ENCODE measurements around the gene SH3PXD2B. TPM values are rescaled to one million over a fixed set of nuclear protein-coding genes. Genes with fewer than 3 reads are reported as not detected.

Gene SH3PXD2B
- total RNA-seq, 4 donors from 2014 or later = 13.7 to 27.1 (median 21.1) TPM

- H3K4me1 ChIP-seq = peaks cover 22 to 43% of the 10 kb centered on the region in 2 donors
- intact Hi-C loops (cut with DNase I) = no loop called here
- DNase-seq = no peak
- no peaks in the 10 kb centered on the region for H3K9me3 ChIP-seq
- no peaks in the 10 kb centered on the region for H3K27me3 ChIP-seq
- no peaks in the 10 kb centered on the region for H3K36me3 ChIP-seq
- no peak overlapping the region for H3K27ac ChIP-seq
- 94% methylated on average over 3 of the region's 3 CpGs for WGBS, 2 donors
- no peak overlapping the region for H3K4me3 ChIP-seq (replicated peaks in 1 of 3)
- TF ChIP-seq CTCF (IDR thresholded peaks at IDR 0.05) (no peak), POLR2A (IDR thresholded peaks at IDR 0.05) (no peak)
Observed at GRCh38 chr5:172433071-172433470, 21.3 kb downstream of the SH3PXD2B start.

- intact Hi-C loops (cut with DNase I) = no loop called here
- Histone ChIP-seq H3K4me3 (replicated peaks in 1 of 3) (no peak overlapping the region), H3K36me3 (no peaks in the 10 kb centered on the region), H3K27ac (peak overlapping the region; percentile 40 to 59 (median 48)), H3K27me3 (no peaks in the 10 kb centered on the region), H3K9me3 (no peaks in the 10 kb centered on the region), H3K4me1 (peaks cover 10 to 28% of the 10 kb centered on the region in 2 donors)
- no peak for TF ChIP-seq POLR2A (IDR thresholded peaks at IDR 0.05)
- no peak for TF ChIP-seq CTCF (IDR thresholded peaks at IDR 0.05)
- 40 to 78% methylated on average over 2 of the region's 2 CpGs for WGBS, 2 donors
- no peak for DNase-seq
Observed at GRCh38 chr5:172430354-172430753, 24.0 kb downstream of the SH3PXD2B start.

- no peaks in the 10 kb centered on the region for H3K36me3 ChIP-seq
- WGBS, 2 donors = 83 to 84% methylated on average over 8 of the region's 8 CpGs
- no peak for DNase-seq
- TF ChIP-seq POLR2A (IDR thresholded peaks at IDR 0.05) = no peak
- no peak for TF ChIP-seq CTCF (IDR thresholded peaks at IDR 0.05)
- no peaks in the 10 kb centered on the region for H3K27me3 ChIP-seq
- H3K4me3 ChIP-seq (replicated peaks in 1 of 3) = no peak overlapping the region
- H3K4me1 ChIP-seq = peaks cover 10 to 31% of the 10 kb centered on the region in 2 donors
- H3K9me3 ChIP-seq = no peaks in the 10 kb centered on the region
- peak overlapping the region; percentile 56 to 64 (median 59) for H3K27ac ChIP-seq
- intact Hi-C loops (cut with DNase I) = no loop called here
Observed at GRCh38 chr5:172429201-172429940, 25.0 kb downstream of the SH3PXD2B start.

GRCh38 chr5:172428224-172429166, 25.8 kb downstream of the SH3PXD2B start:
- H3K4me1 ChIP-seq = peaks cover 10 to 31% of the 10 kb centered on the region in 2 donors
- intact Hi-C loops (cut with DNase I) = no loop called here
- H3K9me3 ChIP-seq = no peaks in the 10 kb centered on the region
- 85 to 88% methylated on average over 12 of the region's 12 CpGs for WGBS, 2 donors
- no peak for DNase-seq
- TF ChIP-seq POLR2A (IDR thresholded peaks at IDR 0.05) = no peak
- H3K27ac ChIP-seq = peak overlapping the region; percentile 56 to 64 (median 59)
- no peak overlapping the region for H3K4me3 ChIP-seq (replicated peaks in 1 of 3)
- no peaks in the 10 kb centered on the region for H3K27me3 ChIP-seq
- H3K36me3 ChIP-seq = no peaks in the 10 kb centered on the region

GRCh38 chr5:172427202-172427601, 27.1 kb downstream of the SH3PXD2B start:
- no peak for TF ChIP-seq CTCF (IDR thresholded peaks at IDR 0.05)
- no peak for TF ChIP-seq POLR2A (IDR thresholded peaks at IDR 0.05)
- Histone ChIP-seq H3K36me3 (no peaks in the 10 kb centered on the region), H3K4me1 (peaks cover 10 to 31% of the 10 kb centered on the region in 2 donors), H3K27ac (no peak overlapping the region), H3K9me3 (no peaks in the 10 kb centered on the region), H3K4me3 (replicated peaks in 1 of 3) (no peak overlapping the region), H3K27me3 (no peaks in the 10 kb centered on the region)
- intact Hi-C loops (cut with DNase I) = no loop called here
- no peak for DNase-seq
- 95% methylated on average over 5 of the region's 5 CpGs for WGBS, 2 donors

All from thyroid gland (tissue), 4 donors.